ENCODE measurements around the gene CRTAC1.

DNA sequence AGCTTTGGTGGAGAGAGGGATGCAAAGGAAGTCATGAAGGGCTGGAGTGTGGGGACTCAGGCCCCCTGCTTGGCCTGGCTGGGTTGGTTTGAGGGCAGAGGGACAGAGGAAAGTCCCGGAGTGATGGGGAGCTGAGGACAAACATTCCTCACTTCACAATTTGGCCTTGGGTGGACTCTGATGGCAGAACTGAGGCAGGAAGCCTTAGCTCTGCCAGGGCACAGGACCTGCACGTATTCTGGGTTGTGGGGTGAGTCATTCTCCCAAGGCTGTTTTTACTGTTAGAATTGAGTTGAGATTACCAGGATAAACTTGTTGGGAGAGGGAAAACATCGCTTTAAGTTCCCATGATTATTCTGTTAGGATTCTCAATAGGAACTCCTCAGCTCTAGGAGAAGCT, 178.1 kb downstream of the CRTAC1 start:
- no peak for TF ChIP-seq POLR2A (IDR thresholded peaks at IDR 0.05)
- TF ChIP-seq, protein P1, sequence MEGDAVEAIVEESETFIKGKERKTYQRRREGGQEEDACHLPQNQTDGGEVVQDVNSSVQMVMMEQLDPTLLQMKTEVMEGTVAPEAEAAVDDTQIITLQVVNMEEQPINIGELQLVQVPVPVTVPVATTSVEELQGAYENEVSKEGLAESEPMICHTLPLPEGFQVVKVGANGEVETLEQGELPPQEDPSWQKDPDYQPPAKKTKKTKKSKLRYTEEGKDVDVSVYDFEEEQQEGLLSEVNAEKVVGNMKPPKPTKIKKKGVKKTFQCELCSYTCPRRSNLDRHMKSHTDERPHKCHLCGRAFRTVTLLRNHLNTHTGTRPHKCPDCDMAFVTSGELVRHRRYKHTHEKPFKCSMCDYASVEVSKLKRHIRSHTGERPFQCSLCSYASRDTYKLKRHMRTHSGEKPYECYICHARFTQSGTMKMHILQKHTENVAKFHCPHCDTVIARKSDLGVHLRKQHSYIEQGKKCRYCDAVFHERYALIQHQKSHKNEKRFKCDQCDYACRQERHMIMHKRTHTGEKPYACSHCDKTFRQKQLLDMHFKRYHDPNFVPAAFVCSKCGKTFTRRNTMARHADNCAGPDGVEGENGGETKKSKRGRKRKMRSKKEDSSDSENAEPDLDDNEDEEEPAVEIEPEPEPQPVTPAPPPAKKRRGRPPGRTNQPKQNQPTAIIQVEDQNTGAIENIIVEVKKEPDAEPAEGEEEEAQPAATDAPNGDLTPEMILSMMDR (IDR thresholded peaks at IDR 0.05), result no peak
